ENCODE data around the gene PPID.

Gene PPID

DNA sequence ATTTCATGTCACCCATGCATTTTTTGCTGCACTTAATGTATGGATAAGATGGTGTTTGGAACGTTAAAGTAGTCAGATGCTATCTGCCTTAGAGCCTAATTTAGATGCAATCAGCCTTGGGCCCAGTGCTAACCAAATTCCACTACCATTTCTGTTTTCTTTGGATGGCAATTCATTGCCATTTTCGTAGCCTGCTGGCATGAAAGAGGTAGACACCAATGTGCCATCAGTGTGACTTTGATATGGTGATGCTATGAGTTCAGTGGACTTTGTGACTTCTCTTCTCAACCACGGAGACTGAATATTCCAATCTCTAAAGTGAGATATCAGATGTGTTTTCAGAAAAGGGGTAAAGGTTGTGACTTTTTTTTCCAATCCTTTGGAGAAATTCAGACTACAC is 49.6 kb downstream of the PPID start:
- no peak overlapping the region for H3K4me3 ChIP-seq (ENCODE audit: low read depth, low read length)
- TF ChIP-seq CTCF (IDR thresholded peaks at IDR 0.05; ENCODE audit: borderline replicate concordance, insufficient read depth, low read depth, low read length) = no peak

GRCh38 chr4:158671915-158672806 is 51.0 kb downstream of the PPID start, which contains the start of gene ETFDH:
Gene ETFDH (plus strand): TSS chr4:158672296. CDS start chr4:158672457, 161 bp downstream.
- TF ChIP-seq CTCF (IDR thresholded peaks at IDR 0.05; ENCODE audit: borderline replicate concordance, insufficient read depth, low read depth, low read length) = peak; percentile 71
- peak within 1 kb of the TSS; percentile 78 for H3K4me3 ChIP-seq (ENCODE audit: low read depth, low read length)

- TF ChIP-seq CTCF (IDR thresholded peaks at IDR 0.05; ENCODE audit: borderline replicate concordance, insufficient read depth, low read depth, low read length) = no peak
- peak within 1 kb of the TSS; percentile 78 for H3K4me3 ChIP-seq (ENCODE audit: low read depth, low read length)
Observed at GRCh38 chr4:158671665-158671914, 51.6 kb downstream of the PPID start, which contains the start of gene C4orf46. Gene C4orf46 (minus strand): TSS chr4:158671887. CDS start chr4:158671801, 86 bp downstream.

DNA sequence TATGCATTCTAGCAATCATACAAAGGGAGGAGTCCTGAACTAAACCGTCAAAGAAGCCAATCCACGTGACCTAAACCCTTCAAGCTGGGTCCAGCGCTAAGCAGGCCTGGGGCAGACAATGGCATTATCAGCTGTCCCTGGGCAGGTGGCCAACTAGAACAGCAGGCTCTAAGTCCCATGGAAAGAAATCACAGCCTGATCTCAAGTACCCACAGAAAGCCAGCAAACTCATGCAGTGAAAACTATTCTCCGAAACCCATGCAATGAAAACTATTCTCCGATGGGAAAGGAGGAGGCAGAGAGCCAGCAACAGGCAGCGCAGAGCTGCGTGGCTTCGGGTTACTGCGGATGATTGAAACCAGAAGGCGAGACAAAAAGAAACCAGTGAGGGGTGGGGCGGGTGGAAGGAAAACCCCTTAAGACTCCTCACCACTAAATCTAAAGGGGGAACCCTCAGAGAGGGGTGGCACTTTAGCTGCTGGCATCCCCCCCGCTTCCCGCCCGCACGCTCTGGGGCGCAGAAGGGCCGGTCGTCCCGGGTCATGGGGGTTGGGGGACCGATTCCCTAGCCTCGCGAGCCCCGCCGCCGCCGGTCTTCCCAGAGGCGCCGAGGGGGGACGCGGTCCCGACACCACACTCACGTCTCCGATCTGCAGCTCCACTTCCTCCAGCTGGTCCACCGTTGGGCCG is 52.1 kb downstream of the PPID start:
- H3K4me3 ChIP-seq (ENCODE audit: low read depth, low read length) = peak overlapping the region; percentile 78
- TF ChIP-seq CTCF (IDR thresholded peaks at IDR 0.05; ENCODE audit: borderline replicate concordance, insufficient read depth, low read depth, low read length) = no peak

GRCh38 chr4:158669310-158669709 is 53.9 kb downstream of the PPID start:
- TF ChIP-seq CTCF (IDR thresholded peaks at IDR 0.05; ENCODE audit: borderline replicate concordance, insufficient read depth, low read depth, low read length) = no peak
- no peak overlapping the region for H3K4me3 ChIP-seq (ENCODE audit: low read depth, low read length)

DNA sequence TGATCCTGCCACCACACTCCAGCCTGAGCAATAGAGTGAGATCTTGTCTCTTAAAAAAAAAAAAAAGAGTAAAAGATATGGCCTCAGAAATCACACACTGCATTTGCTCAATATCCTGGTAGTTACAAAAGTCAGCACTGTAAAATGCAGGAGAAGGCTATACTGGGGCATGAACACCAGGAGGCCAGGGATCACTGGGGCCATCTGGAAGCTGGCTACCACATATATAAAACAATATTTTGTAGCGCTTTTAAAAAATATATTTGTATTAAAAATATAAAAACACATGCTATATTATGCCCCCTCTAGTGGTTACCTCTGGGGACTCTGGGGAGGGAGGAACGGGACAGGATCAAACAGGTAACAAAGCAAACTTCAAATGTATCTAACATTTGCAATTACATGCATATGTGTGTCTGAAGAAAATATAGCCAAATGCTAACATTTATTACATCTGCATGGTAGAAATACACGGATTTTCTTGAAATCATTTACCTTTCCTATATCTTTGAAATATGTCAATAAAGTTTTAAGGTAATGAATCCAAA is 55.5 kb downstream of the PPID start:
- H3K4me3 ChIP-seq (ENCODE audit: low read depth, low read length) = no peak overlapping the region
- peak; percentile 57; the same call in 1 of the 2 replicates for TF ChIP-seq CTCF (IDR thresholded peaks at IDR 0.05; ENCODE audit: borderline replicate concordance, insufficient read depth, low read depth, low read length)

Measured in GM12875 (cell line).